ENCODE measurements around the gene FOS. TPM values are rescaled to one million over a fixed set of nuclear protein-coding genes. Genes with fewer than 3 reads are reported as not detected.

FOS gene
- total RNA-seq, 1 experiment from 2014 or later = 22.0 TPM

- DNase-seq (ENCODE audit: low spot score) = no peak
Observed at GRCh38 chr14:75318353-75318752, 39.7 kb downstream of the FOS start.

GRCh38 chr14:75319021-75319420 is 40.4 kb downstream of the FOS start:
- DNase-seq (ENCODE audit: low spot score) = no peak

- DNase-seq (ENCODE audit: low spot score) = no peak
Observed at GRCh38 chr14:75320196-75320595, 41.6 kb downstream of the FOS start.

GRCh38 chr14:75322746-75323145 is 44.1 kb downstream of the FOS start:
- no peak for DNase-seq (ENCODE audit: low spot score)

- no peak for DNase-seq (ENCODE audit: low spot score)
Observed at GRCh38 chr14:75323571-75323970, 44.9 kb downstream of the FOS start.

- no peak for DNase-seq (ENCODE audit: low spot score)
Observed at GRCh38 chr14:75328558-75329155, 50.0 kb downstream of the FOS start.

GRCh38 chr14:75329369-75329768 is 50.7 kb downstream of the FOS start:
- DNase-seq (ENCODE audit: low spot score) = no peak

- no peak for DNase-seq (ENCODE audit: low spot score)
Observed at GRCh38 chr14:75331471-75331870, 52.8 kb downstream of the FOS start.

Other genes with a start within 250 kb of the FOS start
- 6.6 and 11.8 TPM in 2 replicates for gene MLH3, start 227.4 kb upstream of the FOS start, total RNA-seq (2014; rRNA removed; shearing (Covaris generic))
- gene ACYP1, start 214.8 kb upstream of the FOS start, total RNA-seq (2014; rRNA removed; shearing (Covaris generic)) = 9.7 and 14.8 TPM in 2 replicates
- 0.21 and 2.7 TPM in 2 replicates for gene ZC2HC1C, start 209.2 kb upstream of the FOS start, total RNA-seq (2014; rRNA removed; shearing (Covaris generic))
- 0.06 and 0.12 TPM in 2 replicates for gene NEK9, start 151.8 kb upstream of the FOS start, total RNA-seq (2014; rRNA removed; shearing (Covaris generic))
- 364 and 433 TPM in 2 replicates for gene TMED10, start 102.2 kb upstream of the FOS start, total RNA-seq (2014; rRNA removed; shearing (Covaris generic))
- gene JDP2, start 149.2 kb downstream of the FOS start, total RNA-seq (2014; rRNA removed; shearing (Covaris generic)) = 17.6 and 31.9 TPM in 2 replicates
- not detected in 2 replicates for gene BATF, start 243.6 kb downstream of the FOS start, total RNA-seq (2014; rRNA removed; shearing (Covaris generic))

All from H4 (cell line).